Colon (tissue), 2 donors: ENCODE measurements around the gene TMEM213.

Experiments used
- FAIRE-seq: peaks from 2 replicates; lab custom pipeline; 2012; peaks lifted over from hg19 to GRCh38; lab: Jason Lieb, UNC
- donor health status: control.
- donor health status: control.

The TMEM213 gene

GRCh38 chr7:138842111-138842510, 44.3 kb downstream of the TMEM213 start:
- no peak for FAIRE-seq

GRCh38 chr7:138843632-138844580, 46.1 kb downstream of the TMEM213 start:
- FAIRE-seq, result no peak

- FAIRE-seq, result no peak
These were observed 47.9 kb downstream of the TMEM213 start for GRCh38 chr7:138845711-138846110.

- no peak for FAIRE-seq
These were observed 50.5 kb downstream of the TMEM213 start for GRCh38 chr7:138848056-138848980.

GRCh38 chr7:138849701-138850100, 51.9 kb downstream of the TMEM213 start:
- no peak for FAIRE-seq

GRCh38 chr7:138852469-138852868, 54.7 kb downstream of the TMEM213 start:
- FAIRE-seq, result no peak

- no peak for FAIRE-seq
These were observed 55.7 kb downstream of the TMEM213 start for GRCh38 chr7:138853448-138853847.

GRCh38 chr7:138854115-138854645, 56.4 kb downstream of the TMEM213 start:
- no peak for FAIRE-seq

GRCh38 chr7:138857728-138858127, 59.9 kb downstream of the TMEM213 start:
- no peak for FAIRE-seq

- no peak for FAIRE-seq
These were observed 63.3 kb downstream of the TMEM213 start for GRCh38 chr7:138861051-138861450.

- FAIRE-seq, result no peak
These were observed 66.1 kb downstream of the TMEM213 start for GRCh38 chr7:138863931-138864330.

GRCh38 chr7:138864667-138865066, 66.9 kb downstream of the TMEM213 start:
- FAIRE-seq, result no peak

- FAIRE-seq, result no peak
These were observed 68.0 kb downstream of the TMEM213 start for GRCh38 chr7:138865843-138866242.

GRCh38 chr7:138866353-138866752, 68.6 kb downstream of the TMEM213 start:
- no peak for FAIRE-seq

- FAIRE-seq, result no peak
These were observed 70.0 kb downstream of the TMEM213 start for GRCh38 chr7:138867744-138868143.

- no peak for FAIRE-seq
These were observed 70.9 kb downstream of the TMEM213 start for GRCh38 chr7:138868711-138869110.

- no peak for FAIRE-seq
These were observed 71.6 kb downstream of the TMEM213 start for GRCh38 chr7:138869353-138869752.

GRCh38 chr7:138871065-138871813, 73.4 kb downstream of the TMEM213 start:
- no peak for FAIRE-seq

- no peak for FAIRE-seq
These were observed 74.0 kb downstream of the TMEM213 start for GRCh38 chr7:138871814-138872090.

- no peak for FAIRE-seq
These were observed 74.8 kb downstream of the TMEM213 start for GRCh38 chr7:138872576-138872975.

GRCh38 chr7:138873220-138873892, 75.6 kb downstream of the TMEM213 start:
- no peak for FAIRE-seq
